MM.1S (cell line): ENCODE data around the gene LRTM2.

Experiments
- EZH2 ChIP-seq: fragments of 300-600 bp; sonication (generic); optimal IDR thresholded peaks from 2 replicates; pipeline ENCODE3; 2017; ENCODE audit warnings: low read depth, mild to moderate bottlenecking, antibody characterized with exemption, low read length, mixed read lengths
- EZH2phosphoT487 ChIP-seq: fragments of 300-600 bp; sonication (generic); IDR thresholded peaks from 2 replicates; pipeline ENCODE4 v1.6.1; 2018; ENCODE audit warnings: antibody characterized with exemption, low read length
- TF ChIP-seq, protein P1 (sequence below): fragments of 300-600 bp; sonication (generic); IDR thresholded peaks from 2 replicates; pipeline ENCODE4 v1.5.1; 2016; ENCODE audit warnings: antibody characterized with exemption, low read length, mixed read lengths

DNA sequence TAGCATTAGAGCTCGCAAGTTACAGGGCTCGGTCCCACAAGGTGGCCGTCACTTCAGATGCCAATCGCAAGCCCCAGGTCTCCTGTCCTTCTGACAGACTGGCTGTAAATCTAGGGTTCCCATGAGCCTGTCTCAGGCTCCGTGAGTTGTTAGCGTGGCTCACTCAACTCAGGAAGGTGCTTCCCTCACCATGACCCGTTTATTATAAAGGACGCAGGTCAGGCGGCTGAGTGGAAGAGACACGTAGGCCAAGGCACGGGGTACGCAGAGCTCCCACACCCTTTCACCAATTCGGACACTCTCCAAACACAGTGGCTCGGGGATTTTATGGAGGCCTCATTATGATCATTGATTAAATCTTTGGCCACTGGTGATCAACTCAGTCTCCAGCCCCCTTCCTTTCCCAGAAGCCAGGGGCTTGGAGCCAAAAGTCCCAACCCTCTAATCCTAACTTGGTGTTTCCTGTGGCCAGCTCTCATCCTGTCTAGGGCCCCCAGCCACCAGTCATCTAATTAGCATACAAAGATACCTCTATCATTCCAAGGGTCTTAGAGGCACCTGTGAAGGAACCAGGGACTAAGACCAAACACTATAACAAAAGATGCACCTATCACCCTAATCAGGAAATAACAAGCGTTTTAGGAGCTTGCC is 25.8 kb upstream of the LRTM2 start:
- TF ChIP-seq, protein P1, sequence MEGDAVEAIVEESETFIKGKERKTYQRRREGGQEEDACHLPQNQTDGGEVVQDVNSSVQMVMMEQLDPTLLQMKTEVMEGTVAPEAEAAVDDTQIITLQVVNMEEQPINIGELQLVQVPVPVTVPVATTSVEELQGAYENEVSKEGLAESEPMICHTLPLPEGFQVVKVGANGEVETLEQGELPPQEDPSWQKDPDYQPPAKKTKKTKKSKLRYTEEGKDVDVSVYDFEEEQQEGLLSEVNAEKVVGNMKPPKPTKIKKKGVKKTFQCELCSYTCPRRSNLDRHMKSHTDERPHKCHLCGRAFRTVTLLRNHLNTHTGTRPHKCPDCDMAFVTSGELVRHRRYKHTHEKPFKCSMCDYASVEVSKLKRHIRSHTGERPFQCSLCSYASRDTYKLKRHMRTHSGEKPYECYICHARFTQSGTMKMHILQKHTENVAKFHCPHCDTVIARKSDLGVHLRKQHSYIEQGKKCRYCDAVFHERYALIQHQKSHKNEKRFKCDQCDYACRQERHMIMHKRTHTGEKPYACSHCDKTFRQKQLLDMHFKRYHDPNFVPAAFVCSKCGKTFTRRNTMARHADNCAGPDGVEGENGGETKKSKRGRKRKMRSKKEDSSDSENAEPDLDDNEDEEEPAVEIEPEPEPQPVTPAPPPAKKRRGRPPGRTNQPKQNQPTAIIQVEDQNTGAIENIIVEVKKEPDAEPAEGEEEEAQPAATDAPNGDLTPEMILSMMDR, result no peak
- no peak for TF ChIP-seq EZH2
- no peak for TF ChIP-seq EZH2phosphoT487
